ENCODE results near the gene DUSP12. TPM values are rescaled to one million over a fixed set of nuclear protein-coding genes. Genes with fewer than 3 reads are reported as not detected.
"Not testable (repeated sequence)": the region's sequence is repeated elsewhere in the genome, so short reads cannot be mapped to it uniquely, and the experiment has no call there.

Gene DUSP12
- polyA plus RNA-seq, 3 donors = 36.6 to 52.7 (median 46.2) TPM

- not testable (repeated sequence) for DNase-seq
These were observed 24.2 kb upstream of the DUSP12 start for GRCh38 chr1:161725258-161725907.

GRCh38 chr1:161725908-161726472 is 23.6 kb upstream of the DUSP12 start:
- no peak for DNase-seq

GRCh38 chr1:161726473-161727255 is 22.9 kb upstream of the DUSP12 start:
- DNase-seq = peak; percentile 88

GRCh38 chr1:161727256-161727924 is 22.2 kb upstream of the DUSP12 start:
- peak; percentile 24 for DNase-seq

GRCh38 chr1:161728376-161729226 is 21.0 kb upstream of the DUSP12 start:
- no peak for DNase-seq

GRCh38 chr1:161730050-161730564 is 19.5 kb upstream of the DUSP12 start:
- DNase-seq = no peak

- DNase-seq = no peak
These were observed 18.3 kb upstream of the DUSP12 start for GRCh38 chr1:161731241-161731640.

- no peak for DNase-seq
These were observed 17.4 kb upstream of the DUSP12 start for GRCh38 chr1:161731981-161732718.

GRCh38 chr1:161733526-161733925 is 16.1 kb upstream of the DUSP12 start:
- no peak for DNase-seq

- DNase-seq = no peak
These were observed 13.7 kb upstream of the DUSP12 start for GRCh38 chr1:161735837-161736236.

- no peak for DNase-seq
These were observed 13.1 kb upstream of the DUSP12 start for GRCh38 chr1:161736335-161736969.

GRCh38 chr1:161737625-161738024 is 12.0 kb upstream of the DUSP12 start:
- DNase-seq = no peak

GRCh38 chr1:161738627-161739287 is 10.8 kb upstream of the DUSP12 start:
- no peak for DNase-seq

- DNase-seq = no peak
These were observed 9.6 kb upstream of the DUSP12 start for GRCh38 chr1:161739865-161740566.

GRCh38 chr1:161740921-161741320 is 8.7 kb upstream of the DUSP12 start:
- DNase-seq = no peak

- no peak for DNase-seq
These were observed 6.4 kb upstream of the DUSP12 start for GRCh38 chr1:161743231-161743630.

GRCh38 chr1:161747801-161748200 is 1.8 kb upstream of the DUSP12 start:
- no peak for DNase-seq

GRCh38 chr1:161763522-161764098 is 14.0 kb downstream of the DUSP12 start:
- no peak for DNase-seq

Data from renal pelvis (tissue), 4 donors.